SK-N-SH (cell line): ENCODE results near the gene KCNE5.

ENCODE experiments used
- CHD2 ChIP-seq: fragments of 150-350 bp; IDR thresholded peaks from 2 replicates; pipeline ENCODE4 v1.6.1; 2018; ENCODE audit warnings: low read length; ENCODE audit not compliant: partially characterized antibody
- CTCF ChIP-seq: fragments of 200-600 bp; sonication (generic); IDR thresholded peaks from 2 replicates; pipeline ENCODE4 v1.6.1; 2017; ENCODE audit warnings: antibody characterized with exemption, mild to moderate bottlenecking, moderate library complexity
- GABPA ChIP-seq: IDR thresholded peaks from 2 replicates; pipeline ENCODE4 v1.4.0; 2012; ENCODE audit warnings: low read depth, mild to moderate bottlenecking
- JUND ChIP-seq: IDR thresholded peaks from 2 replicates; pipeline ENCODE4 v1.4.0; 2012
- MXI1 ChIP-seq: IDR thresholded peaks from 2 replicates; pipeline ENCODE4 v1.6.1; 2012; ENCODE audit warnings: mild to moderate bottlenecking, low read depth, low read length, improper control_type of control experiment
- POLR2AphosphoS5 ChIP-seq: IDR thresholded peaks from 2 replicates; pipeline ENCODE4 v1.6.1; 2012; ENCODE audit warnings: low read depth, low read length
- RAD21 ChIP-seq: IDR thresholded peaks from 2 replicates; pipeline ENCODE4 v1.6.1; 2012; ENCODE audit warnings: mild to moderate bottlenecking, low read length
- RCOR1 ChIP-seq: fragments of 150-350 bp; IDR thresholded peaks from 2 replicates; pipeline ENCODE4 v1.6.1; 2017; ENCODE audit warnings: antibody characterized with exemption, low read length
- REST ChIP-seq: IDR thresholded peaks from 2 replicates; pipeline ENCODE4 v1.6.1; 2012; ENCODE audit warnings: mild to moderate bottlenecking, low read depth, low read length, moderate library complexity
- SIN3A ChIP-seq: IDR thresholded peaks from 2 replicates; pipeline ENCODE4 v1.6.1; 2012; ENCODE audit warnings: low read depth, mild to moderate bottlenecking, low read length, moderate library complexity, borderline replicate concordance
- SMC3 ChIP-seq: IDR thresholded peaks from 2 replicates; pipeline ENCODE4 v1.6.1; 2012; ENCODE audit warnings: low read depth, low read length, improper control_type of control experiment
- TEAD4 ChIP-seq: IDR thresholded peaks from 2 replicates; pipeline ENCODE4 v1.4.0; 2012; ENCODE audit warnings: mild to moderate bottlenecking, borderline replicate concordance; ENCODE audit not compliant: insufficient read depth
- YY1 ChIP-seq: IDR thresholded peaks from 2 replicates; pipeline ENCODE4 v1.4.0; 2012; ENCODE audit warnings: low read depth, mild to moderate bottlenecking

- TF ChIP-seq POLR2AphosphoS5 (no peak), SIN3A (no peak), RCOR1 (no peak), CTCF (no peak), CHD2 (no peak), TEAD4 (no peak), YY1 (no peak), RAD21 (no peak), GABPA (no peak), REST (no peak), MXI1 (no peak), SMC3 (no peak), JUND (no peak)
Measured at GRCh38 chrX:109623997-109624396, 975 bp downstream of the KCNE5 start.
